Ishikawa (cell line): Measurements from ENCODE around the gene FAM180A.

Experiments
- CEBPB ChIP-seq: IDR thresholded peaks from 2 replicates; pipeline ENCODE4 v1.6.1; 2012
- CREB1 ChIP-seq: IDR thresholded peaks from 2 replicates; pipeline ENCODE4 v1.6.1; 2012; ENCODE audit warnings: low read depth
- EGR1 ChIP-seq: IDR thresholded peaks from 2 replicates; pipeline ENCODE4 v1.6.1; 2012
- EP300 ChIP-seq: IDR thresholded peaks from 2 replicates; pipeline ENCODE4 v1.6.1; 2012; ENCODE audit warnings: borderline replicate concordance
- FOXM1 ChIP-seq: IDR thresholded peaks from 2 replicates; pipeline ENCODE4 v1.6.1; 2012; ENCODE audit warnings: low read depth, borderline replicate concordance
- MAX ChIP-seq: IDR thresholded peaks from 2 replicates; pipeline ENCODE4 v1.6.1; 2012
- NFIC ChIP-seq: IDR thresholded peaks from 2 replicates; pipeline ENCODE4 v1.6.1; 2012
- RAD21 ChIP-seq: IDR thresholded peaks from 2 replicates; pipeline ENCODE4 v1.6.1; 2012; ENCODE audit warnings: low read depth
- REST ChIP-seq: IDR thresholded peaks from 2 replicates; pipeline ENCODE4 v1.6.1; 2012; ENCODE audit warnings: low read depth, mild to moderate bottlenecking
- TAF1 ChIP-seq: IDR thresholded peaks from 2 replicates; pipeline ENCODE4 v1.6.1; 2012; ENCODE audit warnings: low read depth, mild to moderate bottlenecking
- TCF12 ChIP-seq: IDR thresholded peaks from 2 replicates; pipeline ENCODE4 v1.6.1; 2012; ENCODE audit warnings: low read depth
- TEAD4 ChIP-seq: IDR thresholded peaks from 2 replicates; pipeline ENCODE4 v1.6.1; 2012
- USF1 ChIP-seq: IDR thresholded peaks from 2 replicates; pipeline ENCODE4 v1.6.1; 2012
- YY1 ChIP-seq: IDR thresholded peaks from 2 replicates; pipeline ENCODE4 v1.6.1; 2012; ENCODE audit warnings: low read depth
- ZBTB7A ChIP-seq: IDR thresholded peaks from 2 replicates; pipeline ENCODE4 v1.6.1; 2012; ENCODE audit warnings: low read depth

Gene FAM180A

GRCh38 chr7:135757719-135758411, 9.3 kb upstream of the FAM180A start:
- TF ChIP-seq YY1: no peak
- TF ChIP-seq TCF12: no peak
- no peak for TF ChIP-seq ZBTB7A
- no peak for TF ChIP-seq CEBPB
- TF ChIP-seq EP300: no peak
- TF ChIP-seq FOXM1: no peak
- TF ChIP-seq REST: no peak
- TF ChIP-seq CREB1: no peak
- TF ChIP-seq MAX: no peak
- TF ChIP-seq TAF1: no peak
- TF ChIP-seq USF1: no peak
- no peak for TF ChIP-seq NFIC
- TF ChIP-seq TEAD4: no peak

- TF ChIP-seq MAX: no peak
- TF ChIP-seq YY1: no peak
- no peak for TF ChIP-seq REST
- TF ChIP-seq NFIC: no peak
- no peak for TF ChIP-seq ZBTB7A
- TF ChIP-seq CREB1: no peak
- TF ChIP-seq TCF12: no peak
- TF ChIP-seq EGR1: no peak
- no peak for TF ChIP-seq TEAD4
- TF ChIP-seq TAF1: no peak
- TF ChIP-seq EP300: no peak
- TF ChIP-seq RAD21: no peak
- TF ChIP-seq USF1: no peak
- TF ChIP-seq FOXM1: no peak
- TF ChIP-seq CEBPB: no peak
These were observed 7.6 kb upstream of the FAM180A start for GRCh38 chr7:135756191-135756590.

GRCh38 chr7:135755351-135755753, 6.7 kb upstream of the FAM180A start:
- TF ChIP-seq EP300 (no peak), EGR1 (no peak), MAX (no peak), TAF1 (no peak), CEBPB (no peak), TCF12 (no peak), YY1 (no peak), CREB1 (no peak), USF1 (no peak), TEAD4 (no peak), NFIC (no peak), REST (no peak)
